HG03095 (cell line): Measurements from ENCODE around the gene PDE1C.

ENCODE experiments used
- ATAC-seq: cut with Tn5 transposase; IDR thresholded peaks from one replicate; pipeline ENCODE4 v1.9.1; 2021; ENCODE audit warnings: moderate library complexity; ENCODE audit not compliant: unreplicated experiment

PDE1C gene

GRCh38 chr7:31724696-31725095, 345.5 kb downstream of the PDE1C start:
- no peak for ATAC-seq

- no peak for ATAC-seq
These were observed 349.8 kb downstream of the PDE1C start for GRCh38 chr7:31720366-31720765.

- no peak for ATAC-seq
These were observed 353.9 kb downstream of the PDE1C start for GRCh38 chr7:31716355-31716754.

- ATAC-seq = no peak
These were observed 360.0 kb downstream of the PDE1C start for GRCh38 chr7:31710171-31710570.

- ATAC-seq = no peak
These were observed 363.1 kb downstream of the PDE1C start for GRCh38 chr7:31707089-31707488.

- ATAC-seq = no peak
These were observed 364.8 kb downstream of the PDE1C start for GRCh38 chr7:31705377-31705776.

GRCh38 chr7:31702354-31702753, 367.9 kb downstream of the PDE1C start:
- no peak for ATAC-seq
